HG03097 (cell line): ENCODE results near the gene CASP5.

Experiments
- ATAC-seq: cut with Tn5 transposase; IDR thresholded peaks from one replicate; pipeline ENCODE4 v1.9.1; 2021; ENCODE audit not compliant: unreplicated experiment, low FRiP score

The CASP5 gene

DNA sequence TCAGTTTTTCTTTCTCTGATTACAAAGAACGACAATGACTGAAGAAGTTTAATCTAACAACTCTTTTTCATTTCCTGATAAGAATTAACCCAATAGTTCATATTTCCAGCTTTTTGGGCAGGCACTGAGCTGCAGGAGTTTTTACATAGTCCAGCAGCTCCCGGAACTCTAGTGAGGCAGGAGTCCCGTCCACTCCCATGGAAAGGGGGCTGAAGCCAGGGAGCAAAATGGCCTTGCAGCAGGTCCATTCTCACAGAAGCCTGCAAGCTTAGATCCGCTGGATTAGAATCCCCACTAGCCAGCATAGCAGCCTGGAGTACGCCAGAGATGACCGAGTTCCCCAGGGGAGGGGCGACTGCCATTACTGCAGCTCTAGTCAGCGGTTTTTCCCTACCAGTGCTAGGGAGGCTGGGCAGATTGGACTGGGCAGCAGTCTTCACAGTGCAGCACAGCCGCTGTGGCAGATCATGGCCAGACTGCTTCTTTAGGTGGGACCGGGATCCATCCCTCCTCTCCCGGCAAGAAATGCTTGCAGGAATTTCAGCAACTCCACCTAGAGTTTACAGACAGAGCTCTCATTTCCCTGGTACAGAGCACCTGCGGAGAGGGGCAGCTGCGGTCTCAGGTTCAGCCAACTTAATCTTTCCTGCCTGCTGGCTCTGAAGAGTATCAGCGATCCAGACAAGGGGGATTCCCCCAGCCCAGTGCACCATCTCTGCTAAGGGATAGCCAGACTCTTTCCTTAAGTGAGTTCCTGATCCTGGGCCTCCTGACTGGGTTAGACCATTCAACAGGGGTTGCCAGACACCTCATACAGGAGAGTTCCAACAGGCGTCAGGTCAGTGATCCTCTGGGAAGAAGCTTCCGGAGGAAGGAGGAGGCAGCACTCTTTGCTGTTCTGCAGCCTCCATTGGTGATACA is 53.9 kb downstream of the CASP5 start:
- ATAC-seq = no peak

DNA sequence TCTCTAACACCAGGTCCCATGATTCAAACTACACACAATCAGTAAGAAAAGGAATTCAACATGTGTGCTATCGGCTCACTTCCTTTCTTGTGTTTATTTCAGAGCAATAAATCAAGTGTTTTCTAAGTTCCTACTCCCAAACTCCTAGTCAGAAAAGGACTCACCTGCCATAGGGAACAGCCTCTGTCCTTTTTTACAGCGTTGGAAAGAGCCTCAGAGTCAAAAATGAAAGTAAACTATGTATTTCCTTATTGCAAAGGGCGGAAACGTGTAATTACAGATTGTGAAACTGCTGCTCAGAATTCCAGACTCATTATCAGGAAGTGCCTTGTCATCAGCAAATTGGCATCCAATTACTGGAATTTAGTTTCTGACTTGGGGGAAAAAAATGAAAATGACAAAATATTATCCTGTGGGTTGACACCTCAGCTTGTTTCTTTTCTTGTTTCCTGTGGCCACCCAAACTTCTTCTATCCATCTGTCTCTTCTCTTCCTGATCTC is 54.6 kb downstream of the CASP5 start, which contains the start of gene CASP4:
Gene CASP4 (minus strand): TSS at position 220 of the 501 bp plus-strand sequence. CDS start 49 bp downstream, at position 171.
- peak; percentile 90 for ATAC-seq

- no peak for ATAC-seq
These were observed 55.2 kb downstream of the CASP5 start for GRCh38 chr11:104967534-104968354.

GRCh38 chr11:104965735-104966134 is 57.2 kb downstream of the CASP5 start:
- no peak for ATAC-seq

DNA sequence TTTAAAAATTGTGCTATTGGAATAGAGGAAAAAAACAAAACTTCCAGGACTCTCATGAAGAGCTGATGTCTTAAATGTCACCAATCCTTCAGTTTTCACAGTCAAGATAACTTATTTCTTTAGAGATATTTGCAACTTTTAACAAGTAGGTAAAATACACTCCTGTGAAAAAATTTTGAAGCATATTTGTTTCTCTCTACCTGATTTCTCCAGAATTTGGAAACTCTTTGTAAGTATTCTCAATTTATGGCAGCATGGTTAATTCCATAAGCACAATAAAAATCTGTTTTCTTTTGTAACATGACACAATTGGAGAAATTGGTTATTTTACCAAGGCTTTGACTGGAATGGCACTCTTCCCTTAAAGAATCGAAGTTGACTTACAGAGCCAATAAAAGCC is 58.7 kb downstream of the CASP5 start:
- ATAC-seq = no peak

- ATAC-seq = no peak
These were observed 60.1 kb downstream of the CASP5 start for GRCh38 chr11:104962852-104963251.

DNA sequence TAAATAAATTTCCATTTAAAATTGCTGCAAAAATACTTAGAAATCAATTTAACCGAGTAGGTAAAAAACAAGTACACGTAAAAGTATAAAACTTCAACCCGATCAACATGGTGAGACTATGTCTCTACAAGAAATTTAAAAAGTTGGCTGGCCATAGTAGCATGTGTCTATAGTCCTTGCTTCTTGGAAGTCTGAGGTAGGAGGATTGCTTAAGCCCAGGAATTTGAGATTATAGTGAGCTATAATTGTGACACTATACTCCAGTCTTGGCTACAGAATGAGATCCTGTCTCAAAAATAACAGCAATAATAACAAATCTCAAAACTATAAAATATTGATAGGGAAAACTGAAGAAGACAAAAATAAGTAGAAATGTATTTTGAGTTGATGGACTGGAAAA is 65.7 kb downstream of the CASP5 start:
- no peak for ATAC-seq

DNA sequence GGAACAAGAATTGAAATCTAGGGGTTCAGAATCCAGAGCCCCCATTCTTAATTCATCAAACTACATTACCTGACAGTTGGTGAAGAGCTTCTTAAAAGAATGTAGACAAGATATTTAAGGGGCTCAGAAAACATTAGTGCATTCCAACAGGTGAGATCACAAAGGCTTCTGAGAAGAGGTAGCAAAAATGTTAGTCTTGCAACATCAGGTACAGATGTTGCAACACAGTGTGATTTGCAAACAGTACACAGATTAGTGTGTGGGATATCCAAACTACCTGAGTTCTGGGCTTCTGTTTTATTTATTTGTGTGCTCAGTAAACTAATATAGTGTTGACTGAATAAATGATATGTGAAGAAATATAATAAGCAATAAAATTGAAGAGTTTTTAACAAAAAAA is 66.4 kb downstream of the CASP5 start:
- ATAC-seq = no peak

GRCh38 chr11:104946907-104947306 is 76.1 kb downstream of the CASP5 start:
- peak; percentile 89 for ATAC-seq
